Activated CD4-positive, alpha-beta T cell treated with anti-CD3 and anti-CD28 coated beads, Interleukin-2, amount 50 U/mL, for 16 hours (primary cell): ENCODE data around the gene SQOR.
A peak's percentile ranks its signal among the peaks of the same experiment; 100 is the strongest.

Experiments
- DNase-seq: peaks from one replicate; pipeline ENCODE4 v3.0.0-alpha.2; 2020

SQOR gene

DNA sequence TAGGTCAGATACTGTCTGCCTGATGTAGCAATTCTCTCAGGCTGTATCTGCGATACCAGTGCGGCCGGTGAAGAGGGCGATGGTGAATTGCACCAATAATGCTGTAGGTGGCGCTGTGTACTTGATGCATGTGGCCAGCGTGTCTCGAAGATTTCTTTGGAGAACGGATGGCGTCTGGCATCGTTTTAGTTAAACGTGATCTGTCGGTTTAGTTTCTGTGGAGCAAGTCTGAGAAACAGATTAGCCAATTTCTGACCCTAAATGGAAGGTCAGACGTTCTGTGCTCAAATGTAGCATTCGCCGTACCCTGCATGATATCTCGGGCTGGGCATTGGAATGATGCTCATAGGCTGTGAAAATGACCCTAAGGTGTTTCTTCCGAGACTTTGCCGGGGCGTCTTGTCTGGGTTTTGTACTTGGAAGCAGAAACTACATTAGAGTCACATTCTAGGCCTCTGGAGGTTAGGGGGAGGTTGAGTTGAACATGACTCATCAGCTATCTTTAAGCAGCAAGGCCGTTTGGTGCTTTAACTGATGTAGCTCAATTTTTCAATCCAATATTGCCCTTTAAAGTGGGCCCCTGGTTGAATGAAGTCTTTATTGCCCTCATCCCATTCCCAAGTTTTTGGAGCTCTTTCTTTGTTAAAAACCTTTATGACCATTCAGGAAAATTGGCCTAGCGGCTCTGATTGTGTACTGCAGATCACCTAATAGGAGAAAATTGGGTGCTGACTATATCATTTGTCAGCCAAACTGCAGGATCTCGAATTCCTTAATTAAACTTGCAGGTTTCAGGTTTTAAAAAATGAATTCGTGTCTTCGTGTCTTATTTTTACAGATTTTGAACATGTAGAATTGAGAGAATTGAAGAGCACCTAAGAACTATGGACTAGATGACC is 80.0 kb downstream of the SQOR start:
- DNase-seq = peak; percentile 65

DNA sequence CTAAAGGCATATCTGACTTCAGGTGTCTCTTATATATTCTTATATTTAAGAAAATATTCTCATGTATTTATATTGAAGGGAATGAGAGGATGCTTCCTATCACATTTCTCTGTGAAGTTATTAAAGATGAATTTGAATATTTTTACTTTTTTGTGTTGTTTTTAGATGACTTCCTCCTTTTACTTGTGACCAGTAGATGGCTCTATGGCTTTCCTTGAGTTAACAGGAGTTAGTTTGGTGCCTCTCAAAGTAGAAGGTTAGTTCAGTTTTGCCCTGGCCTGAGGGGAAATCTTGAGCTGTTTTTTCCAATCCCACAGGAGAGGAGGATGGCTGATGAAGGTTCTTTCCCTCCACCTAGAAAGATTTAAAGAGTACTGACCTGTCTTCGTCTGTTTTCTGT is 80.7 kb downstream of the SQOR start:
- no peak for DNase-seq

DNA sequence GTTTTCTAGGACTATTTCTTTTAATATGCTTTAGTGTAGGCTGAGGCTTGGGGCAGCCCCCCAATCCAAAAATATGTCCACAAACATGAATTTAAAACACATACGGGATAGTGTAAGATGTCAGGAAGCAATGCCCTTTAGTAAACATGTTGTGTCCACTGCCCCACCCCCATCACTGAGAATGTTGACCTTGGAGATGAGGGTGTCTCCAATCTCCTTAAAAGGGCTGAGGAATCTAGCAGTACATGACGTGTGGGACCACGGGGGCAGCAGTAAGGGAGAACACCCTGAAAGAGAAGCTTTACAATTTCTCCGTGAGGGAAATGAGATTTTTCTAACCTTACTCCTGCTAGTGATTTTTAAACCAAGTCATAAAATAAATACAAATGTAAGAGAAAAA is 84.7 kb downstream of the SQOR start:
- DNase-seq = no peak

DNA sequence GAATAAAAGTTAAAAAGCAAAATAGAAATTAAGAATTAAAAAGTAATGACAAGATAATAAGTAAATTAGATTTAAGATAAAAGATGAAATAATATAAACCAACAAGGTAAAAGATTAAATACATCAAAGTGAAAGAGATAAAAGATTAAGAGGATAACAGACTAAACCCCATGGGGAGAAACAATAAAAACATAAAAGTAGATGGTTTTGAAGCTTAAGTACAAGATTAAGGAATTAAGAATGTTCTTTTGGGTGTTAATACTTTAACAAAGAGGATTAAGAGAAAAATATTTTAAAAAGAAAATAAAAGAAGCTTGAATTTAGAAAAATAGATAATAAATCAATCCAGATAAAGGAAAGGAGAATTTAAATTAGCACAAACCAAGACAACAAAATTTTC is 85.4 kb downstream of the SQOR start:
- no peak for DNase-seq

DNA sequence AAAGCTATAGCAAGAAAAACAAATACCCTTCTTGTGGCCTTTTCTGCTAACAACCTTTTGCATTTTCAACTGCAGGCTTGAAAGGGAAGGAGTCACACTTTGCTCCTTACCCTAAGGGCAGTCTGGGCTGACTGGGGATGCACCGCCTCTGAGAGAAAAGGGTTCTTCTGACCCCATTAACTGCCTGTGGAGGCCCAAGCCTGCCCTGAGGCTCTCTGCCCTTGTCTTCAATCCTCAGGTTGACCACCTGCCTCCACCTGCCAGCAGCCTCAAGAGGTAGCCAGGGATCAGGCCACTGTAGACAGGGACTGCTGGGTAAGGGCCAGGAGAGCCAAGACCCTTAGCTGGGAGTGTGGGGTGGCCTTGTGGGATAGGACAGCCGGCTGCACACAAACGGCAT is 93.8 kb downstream of the SQOR start:
- DNase-seq = no peak

DNA sequence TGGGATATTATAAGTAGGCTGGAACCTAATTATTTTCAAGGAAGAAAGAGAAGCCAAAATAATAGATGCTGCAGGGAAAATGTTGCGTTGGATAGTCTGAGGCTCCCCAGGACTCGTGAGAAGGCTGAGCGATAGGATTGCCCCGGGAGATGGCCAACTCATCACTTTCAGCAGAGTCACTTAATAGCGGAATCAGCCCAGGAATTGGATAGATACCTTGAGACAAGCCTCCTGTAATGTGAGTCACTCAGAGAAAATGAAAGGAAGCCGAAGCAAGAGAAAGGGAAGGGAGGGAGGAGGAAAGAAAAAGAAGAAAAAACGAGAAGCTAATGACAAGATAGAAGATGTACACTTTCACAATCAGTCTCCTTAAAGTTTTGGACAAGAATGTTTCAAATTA is 94.3 kb downstream of the SQOR start:
- DNase-seq = no peak

DNA sequence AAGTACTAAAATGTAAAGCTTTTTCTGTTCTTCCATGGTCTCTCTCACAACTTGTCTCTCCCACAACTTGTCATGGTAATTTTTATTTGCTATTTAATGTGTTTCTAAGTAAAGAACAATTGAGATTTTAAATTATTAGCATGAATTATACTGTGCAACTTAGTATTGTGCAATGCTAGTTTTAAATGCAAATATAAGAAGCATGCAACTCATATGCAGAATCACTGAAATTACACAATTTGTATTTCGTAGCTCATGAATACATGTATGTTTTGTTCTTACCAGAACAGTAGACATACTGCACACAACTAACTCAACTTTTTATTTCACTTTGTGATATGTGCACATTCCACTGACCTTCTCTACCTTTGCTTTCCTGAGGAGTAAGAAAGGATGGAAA is 96.5 kb downstream of the SQOR start:
- no peak for DNase-seq

DNA sequence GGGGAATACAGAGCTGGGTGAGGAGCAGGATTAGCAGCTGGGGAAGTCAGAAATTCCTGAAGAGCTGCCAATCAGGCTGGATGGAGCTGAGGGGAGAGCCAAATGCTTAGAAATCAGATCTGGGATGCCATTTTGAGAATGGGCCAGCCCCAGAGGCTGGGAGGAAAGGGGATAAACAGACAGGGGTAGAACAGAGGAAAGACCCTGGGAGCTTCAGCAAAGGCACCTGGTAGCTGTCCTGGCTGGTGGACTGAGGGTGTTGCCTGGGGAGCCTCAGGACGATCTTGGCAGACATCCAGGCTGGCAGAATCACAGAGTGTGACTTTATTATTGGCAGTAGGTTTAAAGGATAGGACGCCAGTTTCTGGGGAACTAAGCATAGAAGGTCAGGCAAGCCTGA is 97.8 kb downstream of the SQOR start:
- no peak for DNase-seq

DNA sequence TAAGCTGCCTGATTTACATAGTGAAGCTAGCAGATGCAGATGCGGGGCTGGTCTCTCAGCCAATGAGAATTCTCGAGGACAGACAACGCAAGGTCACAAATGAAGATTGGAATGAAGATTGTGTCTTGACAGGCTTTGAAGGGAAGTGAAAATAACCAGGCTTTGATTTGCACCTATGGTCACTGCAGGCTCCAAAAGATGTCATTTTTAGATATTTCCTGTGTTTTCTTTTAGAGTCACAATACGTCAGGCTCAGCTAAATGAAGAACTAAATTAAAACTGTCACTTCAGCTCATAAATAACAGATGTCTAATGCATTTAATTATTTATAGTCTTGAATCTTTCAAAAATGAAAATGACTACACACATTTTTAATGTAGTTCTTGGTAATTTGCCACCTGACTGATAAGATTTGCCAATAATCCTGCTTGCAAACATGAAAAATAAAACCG is 99.5 kb downstream of the SQOR start:
- no peak for DNase-seq
